ENCODE measurements around the gene FBXO42.
"Not testable (repeated sequence)": the region's sequence is repeated elsewhere in the genome, so short reads cannot be mapped to it uniquely, and the experiment has no call there.

Gene FBXO42

GRCh38 chr1:16258591-16259135 lies 93.6 kb downstream of the FBXO42 start:
- no peak for DNase-seq

- no peak for DNase-seq
Observed at GRCh38 chr1:16257968-16258367, 94.3 kb downstream of the FBXO42 start.

- DNase-seq = not testable (repeated sequence)
Observed at GRCh38 chr1:16257556-16257955, 94.7 kb downstream of the FBXO42 start.

GRCh38 chr1:16256478-16256877 lies 95.8 kb downstream of the FBXO42 start:
- DNase-seq = no peak

GRCh38 chr1:16254263-16254928 lies 97.9 kb downstream of the FBXO42 start:
- no peak for DNase-seq

- DNase-seq = no peak
Observed at GRCh38 chr1:16253332-16253922, 98.9 kb downstream of the FBXO42 start.

- DNase-seq = no peak
Observed at GRCh38 chr1:16252912-16253311, 99.4 kb downstream of the FBXO42 start.

GRCh38 chr1:16251381-16251780 lies 100.9 kb downstream of the FBXO42 start:
- DNase-seq = no peak

GRCh38 chr1:16250524-16251251 lies 101.6 kb downstream of the FBXO42 start:
- no peak for DNase-seq

GRCh38 chr1:16249596-16250241 lies 102.6 kb downstream of the FBXO42 start:
- no peak for DNase-seq

GRCh38 chr1:16248603-16249516 lies 103.4 kb downstream of the FBXO42 start:
- no peak for DNase-seq

GRCh38 chr1:16248007-16248436 lies 104.3 kb downstream of the FBXO42 start:
- DNase-seq = no peak

GRCh38 chr1:16247441-16247840 lies 104.8 kb downstream of the FBXO42 start:
- DNase-seq = no peak

GRCh38 chr1:16246961-16247360 lies 105.3 kb downstream of the FBXO42 start:
- DNase-seq = no peak

- not testable (repeated sequence) for DNase-seq
Observed at GRCh38 chr1:16246239-16246638, 106.0 kb downstream of the FBXO42 start.

GRCh38 chr1:16245476-16246196 lies 106.6 kb downstream of the FBXO42 start:
- DNase-seq = no peak

- no peak for DNase-seq
Observed at GRCh38 chr1:16244650-16245285, 107.5 kb downstream of the FBXO42 start.

GRCh38 chr1:16243936-16244649 lies 108.2 kb downstream of the FBXO42 start:
- peak; percentile 79 for DNase-seq

GRCh38 chr1:16243215-16243610 lies 109.1 kb downstream of the FBXO42 start:
- DNase-seq = no peak

GRCh38 chr1:16242556-16243214 lies 109.6 kb downstream of the FBXO42 start:
- no peak for DNase-seq

Measured in CD4-positive, alpha-beta T cell treated with Interleukin-6 for 4 hours (primary cell).